ENCODE results near the gene MBD5.

The MBD5 gene

GRCh38 chr2:148130581-148130980, 109.7 kb downstream of the MBD5 start:
- DNase-seq, result no peak

- DNase-seq, result no peak
Measured at GRCh38 chr2:148132412-148132811, 111.5 kb downstream of the MBD5 start.

GRCh38 chr2:148135705-148136104, 114.8 kb downstream of the MBD5 start:
- DNase-seq, result no peak

- no peak for DNase-seq
Measured at GRCh38 chr2:148136441-148136840, 115.5 kb downstream of the MBD5 start.

GRCh38 chr2:148161909-148162435, 141.1 kb downstream of the MBD5 start:
- no peak for DNase-seq

- no peak for DNase-seq
Measured at GRCh38 chr2:148162871-148163270, 142.0 kb downstream of the MBD5 start.

- no peak for DNase-seq
Measured at GRCh38 chr2:148165975-148166374, 145.1 kb downstream of the MBD5 start.

- no peak for DNase-seq
Measured at GRCh38 chr2:148167241-148167766, 146.4 kb downstream of the MBD5 start.

GRCh38 chr2:148167855-148168254, 147.0 kb downstream of the MBD5 start:
- DNase-seq, result no peak

- no peak for DNase-seq
Measured at GRCh38 chr2:148172131-148172753, 151.4 kb downstream of the MBD5 start.

- DNase-seq, result no peak
Measured at GRCh38 chr2:148173168-148173567, 152.3 kb downstream of the MBD5 start.

GRCh38 chr2:148177559-148177958, 156.7 kb downstream of the MBD5 start:
- DNase-seq, result no peak

GRCh38 chr2:148179724-148180123, 158.8 kb downstream of the MBD5 start:
- DNase-seq, result no peak

- DNase-seq, result no peak
Measured at GRCh38 chr2:148184976-148185375, 164.1 kb downstream of the MBD5 start.

GRCh38 chr2:148194882-148195281, 174.0 kb downstream of the MBD5 start:
- DNase-seq, result no peak

- DNase-seq, result peak in 3 of 5 experiments; percentile 2 to 53 (median 10)
Measured at GRCh38 chr2:148201075-148202004, 180.4 kb downstream of the MBD5 start.

- DNase-seq, result no peak
Measured at GRCh38 chr2:148202237-148202636, 181.3 kb downstream of the MBD5 start.

GRCh38 chr2:148207111-148207510, 186.2 kb downstream of the MBD5 start:
- DNase-seq, result no peak

GRCh38 chr2:148209603-148210002, 188.7 kb downstream of the MBD5 start:
- peak in 1 of 5 experiments; percentile 32 for DNase-seq

GRCh38 chr2:148218326-148219075, 197.6 kb downstream of the MBD5 start:
- DNase-seq, result peak in 1 of 5 experiments; percentile 68

GRCh38 chr2:148221166-148221565, 200.3 kb downstream of the MBD5 start:
- no peak for DNase-seq

GRCh38 chr2:148221926-148222325, 201.0 kb downstream of the MBD5 start:
- no peak for DNase-seq

GRCh38 chr2:148231858-148232257, 211.0 kb downstream of the MBD5 start:
- DNase-seq, result no peak
